Measurements from ENCODE around the gene MARCHF9.
"Not testable (repeated sequence)": the region's sequence is repeated elsewhere in the genome, so short reads cannot be mapped to it uniquely, and the experiment has no call there.

MARCHF9 gene

DNA sequence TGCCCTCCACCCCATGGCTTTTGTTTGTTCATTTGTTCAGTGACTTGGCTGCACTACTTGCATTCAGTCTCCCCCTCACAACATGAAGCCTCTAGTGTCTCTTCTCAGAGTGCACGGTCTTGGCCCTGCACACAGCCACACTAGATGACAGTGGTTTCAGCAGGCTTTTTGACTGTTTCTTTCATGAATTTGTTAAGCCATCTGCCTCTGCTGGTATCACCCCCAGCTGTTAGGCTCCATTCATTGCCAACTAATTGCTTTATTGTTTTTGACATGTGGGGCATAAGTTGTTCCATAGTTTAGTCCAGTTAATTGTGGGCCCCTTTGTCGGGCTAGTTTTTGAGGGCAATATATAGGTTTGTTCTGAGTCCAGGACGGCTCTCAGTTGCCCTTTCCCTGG, 42.2 kb upstream of the MARCHF9 start:
- peaks cover 9% of the 10 kb centered on the region; the same call in 1 of the 2 replicates for H3F3A ChIP-seq (ENCODE audit: insufficient read depth)
- no peak overlapping the region for H3K27ac ChIP-seq (ENCODE audit: low read depth, low read length)
- H3K36me3 ChIP-seq (ENCODE audit: low read length), result peaks cover 18% of the 10 kb centered on the region; the same call in 1 of the 2 replicates
- no peak overlapping the region for H3K9ac ChIP-seq (ENCODE audit: low read length)
- no peaks in the 10 kb centered on the region for H3K79me2 ChIP-seq (ENCODE audit: insufficient read depth, low read length)
- no peaks in the 10 kb centered on the region for H3K9me3 ChIP-seq (ENCODE audit: insufficient read depth, low read length)
- H3K4me2 ChIP-seq (ENCODE audit: low read depth, low read length, poor library complexity, severe bottlenecking), result no peak overlapping the region
- no peaks in the 10 kb centered on the region for H3K9me2 ChIP-seq (replicated peaks; ENCODE audit: insufficient read depth, low read length)
- no peak overlapping the region for H3K4me3 ChIP-seq (ENCODE audit: insufficient read depth, low read length, poor library complexity, severe bottlenecking)
- H3K27me3 ChIP-seq (ENCODE audit: low read length), result no peaks in the 10 kb centered on the region
- no peaks in the 10 kb centered on the region for H4K20me1 ChIP-seq (ENCODE audit: low read depth, low read length)
- TF ChIP-seq, protein P1, sequence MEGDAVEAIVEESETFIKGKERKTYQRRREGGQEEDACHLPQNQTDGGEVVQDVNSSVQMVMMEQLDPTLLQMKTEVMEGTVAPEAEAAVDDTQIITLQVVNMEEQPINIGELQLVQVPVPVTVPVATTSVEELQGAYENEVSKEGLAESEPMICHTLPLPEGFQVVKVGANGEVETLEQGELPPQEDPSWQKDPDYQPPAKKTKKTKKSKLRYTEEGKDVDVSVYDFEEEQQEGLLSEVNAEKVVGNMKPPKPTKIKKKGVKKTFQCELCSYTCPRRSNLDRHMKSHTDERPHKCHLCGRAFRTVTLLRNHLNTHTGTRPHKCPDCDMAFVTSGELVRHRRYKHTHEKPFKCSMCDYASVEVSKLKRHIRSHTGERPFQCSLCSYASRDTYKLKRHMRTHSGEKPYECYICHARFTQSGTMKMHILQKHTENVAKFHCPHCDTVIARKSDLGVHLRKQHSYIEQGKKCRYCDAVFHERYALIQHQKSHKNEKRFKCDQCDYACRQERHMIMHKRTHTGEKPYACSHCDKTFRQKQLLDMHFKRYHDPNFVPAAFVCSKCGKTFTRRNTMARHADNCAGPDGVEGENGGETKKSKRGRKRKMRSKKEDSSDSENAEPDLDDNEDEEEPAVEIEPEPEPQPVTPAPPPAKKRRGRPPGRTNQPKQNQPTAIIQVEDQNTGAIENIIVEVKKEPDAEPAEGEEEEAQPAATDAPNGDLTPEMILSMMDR (IDR thresholded peaks at IDR 0.05; ENCODE audit: insufficient read depth, low read length, poor library complexity, severe bottlenecking), result no peak
- no peak for TF ChIP-seq EZH2phosphoT487 (conservative IDR thresholded peaks at IDR 0.05; ENCODE audit: low read length)
- no peak overlapping the region for H2AFZ ChIP-seq (ENCODE audit: low read depth, low read length, severe bottlenecking)

GRCh38 chr12:57713209-57713608, 41.7 kb upstream of the MARCHF9 start:
- no peak for TF ChIP-seq EZH2phosphoT487 (conservative IDR thresholded peaks at IDR 0.05; ENCODE audit: low read length)
- TF ChIP-seq, protein P1 (IDR thresholded peaks at IDR 0.05; ENCODE audit: insufficient read depth, low read length, poor library complexity, severe bottlenecking), result no peak
- H3K36me3 ChIP-seq (ENCODE audit: low read length), result peaks cover 22% of the 10 kb centered on the region; the same call in 1 of the 2 replicates

GRCh38 chr12:57715036-57715748, 39.7 kb upstream of the MARCHF9 start:
- peaks cover 14% of the 10 kb centered on the region; the same call in 1 of the 2 replicates for H3K36me3 ChIP-seq (ENCODE audit: low read length)
- not testable (repeated sequence) for H3K27ac ChIP-seq (ENCODE audit: low read depth, low read length); H3K79me2 ChIP-seq (ENCODE audit: insufficient read depth, low read length); H3K4me3 ChIP-seq (ENCODE audit: insufficient read depth, low read length, poor library complexity, severe bottlenecking); H4K20me1 ChIP-seq (ENCODE audit: low read depth, low read length); H2AFZ ChIP-seq (ENCODE audit: low read depth, low read length, severe bottlenecking); H3F3A ChIP-seq (ENCODE audit: insufficient read depth); H3K4me2 ChIP-seq (ENCODE audit: low read depth, low read length, poor library complexity, severe bottlenecking); H3K9me2 ChIP-seq (replicated peaks; ENCODE audit: insufficient read depth, low read length); H3K27me3 ChIP-seq (ENCODE audit: low read length); H3K9ac ChIP-seq (ENCODE audit: low read length); H3K9me3 ChIP-seq (ENCODE audit: insufficient read depth, low read length)

More at GRCh38 chr12:57713209-57713608, 41.7 kb upstream of the MARCHF9 start:
- Histone ChIP-seq H3K9me3 (ENCODE audit: insufficient read depth, low read length) (no peaks in the 10 kb centered on the region), H3K79me2 (ENCODE audit: insufficient read depth, low read length) (no peaks in the 10 kb centered on the region), H4K20me1 (ENCODE audit: low read depth, low read length) (no peaks in the 10 kb centered on the region), H2AFZ (ENCODE audit: low read depth, low read length, severe bottlenecking) (no peak overlapping the region), H3K27me3 (ENCODE audit: low read length) (no peaks in the 10 kb centered on the region), H3K4me3 (ENCODE audit: insufficient read depth, low read length, poor library complexity, severe bottlenecking) (no peak overlapping the region), H3F3A (ENCODE audit: insufficient read depth) (peaks cover 9% of the 10 kb centered on the region; the same call in 1 of the 2 replicates), H3K27ac (ENCODE audit: low read depth, low read length) (no peak overlapping the region), H3K9ac (ENCODE audit: low read length) (no peak overlapping the region), H3K4me2 (ENCODE audit: low read depth, low read length, poor library complexity, severe bottlenecking) (no peak overlapping the region), H3K9me2 (replicated peaks; ENCODE audit: insufficient read depth, low read length) (no peaks in the 10 kb centered on the region)

- Histone ChIP-seq H3K27me3 (ENCODE audit: low read length) (no peaks in the 10 kb centered on the region), H3K79me2 (ENCODE audit: insufficient read depth, low read length) (no peaks in the 10 kb centered on the region), H3K36me3 (ENCODE audit: low read length) (peaks cover 14% of the 10 kb centered on the region; the same call in 1 of the 2 replicates)
Observed at GRCh38 chr12:57715786-57716185, 39.1 kb upstream of the MARCHF9 start.

More at GRCh38 chr12:57715786-57716185, 39.1 kb upstream of the MARCHF9 start:
- Histone ChIP-seq H3K9me2 (replicated peaks; ENCODE audit: insufficient read depth, low read length) (no peaks in the 10 kb centered on the region), H3F3A (ENCODE audit: insufficient read depth) (no peaks in the 10 kb centered on the region), H3K27ac (ENCODE audit: low read depth, low read length) (no peak overlapping the region), H3K4me3 (ENCODE audit: insufficient read depth, low read length, poor library complexity, severe bottlenecking) (no peak overlapping the region), H3K4me2 (ENCODE audit: low read depth, low read length, poor library complexity, severe bottlenecking) (no peak overlapping the region), H2AFZ (ENCODE audit: low read depth, low read length, severe bottlenecking) (no peak overlapping the region), H3K9ac (ENCODE audit: low read length) (no peak overlapping the region), H4K20me1 (ENCODE audit: low read depth, low read length) (no peaks in the 10 kb centered on the region), H3K9me3 (ENCODE audit: insufficient read depth, low read length) (no peaks in the 10 kb centered on the region)
- no peak for TF ChIP-seq EZH2phosphoT487 (conservative IDR thresholded peaks at IDR 0.05; ENCODE audit: low read length)
- TF ChIP-seq, protein P1 (IDR thresholded peaks at IDR 0.05; ENCODE audit: insufficient read depth, low read length, poor library complexity, severe bottlenecking), result no peak
